ENCODE data around the gene APOD. TPM values are rescaled to one million over a fixed set of nuclear protein-coding genes. Genes with fewer than 3 reads are reported as not detected.

APOD gene
- total and polyA plus RNA-seq, 9 of the 15 experiments (the other 6 are each of a cell fraction or from before 2014, with no cell fraction given): 0.18 to 0.50 (median 0.35) TPM; not detected in 1

DNA sequence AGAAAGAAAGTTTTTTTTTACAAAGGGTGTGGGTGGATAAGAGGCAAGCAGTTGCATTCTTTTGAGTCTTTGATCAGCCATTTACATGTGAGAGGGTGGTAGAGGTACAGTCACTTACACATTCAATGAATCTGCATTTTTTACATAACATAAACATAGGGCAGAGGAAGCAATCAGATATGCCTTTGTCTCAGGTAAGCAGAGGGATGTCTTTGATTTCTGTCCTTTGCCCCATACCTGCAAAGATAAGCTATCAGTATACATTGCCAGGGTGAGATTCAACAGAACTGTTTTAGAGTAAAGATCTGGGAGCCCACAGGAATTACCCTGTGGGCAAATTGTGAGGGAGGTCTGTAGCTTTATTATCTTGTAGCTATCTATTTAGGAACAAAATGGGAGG, 35.2 kb downstream of the APOD start:
- no peak for ATAC-seq
- in situ Hi-C loops (cut with MboI): no loop called here
- intact Hi-C loops (cut with micrococcal nuclease): loop anchor here (10.0 kb wide), 1 partner anchor 166 kb away; no protein-coding TSS in a partner anchor
- Histone ChIP-seq H3K4me3 (no peak overlapping the region), H3K9ac (ENCODE audit: insufficient read depth in 1 of 2, low read depth in 2 of 2, low read length in 2 of 2) (no peak overlapping the region), H4K20me1 (replicated peaks; ENCODE audit: control insufficient read depth, insufficient read depth, low read length) (no peaks in the 10 kb centered on the region), H3K27me3 (ENCODE audit: control insufficient read depth in 2 of 2, insufficient read depth in 2 of 2, low read length in 2 of 2) (peaks cover 2 to 13% of the 10 kb centered on the region in 2 experiments; a peak in 1 of 5 replicates), H2AFZ (ENCODE audit: low read depth, low read length) (no peak overlapping the region), H3K79me2 (ENCODE audit: control insufficient read depth, insufficient read depth, low read length) (no peaks in the 10 kb centered on the region), H3K4me1 (replicated peaks in 1 of 2; ENCODE audit: control insufficient read depth in 2 of 2, insufficient read depth in 2 of 2, low read length in 2 of 2) (peaks cover 10 to 17% of the 10 kb centered on the region in 2 experiments), H3K4me2 (ENCODE audit: insufficient read depth, low read length) (no peak overlapping the region), H3K9me3 (replicated peaks; ENCODE audit: control insufficient read depth, insufficient read depth, low read depth, low read length) (no peaks in the 10 kb centered on the region), H3K27ac (ENCODE audit: extremely low read depth, low read depth, low read length) (no peak overlapping the region), H3K9me1 (ENCODE audit: control insufficient read depth, insufficient read depth, low read length) (no peaks in the 10 kb centered on the region), H3K36me3 (ENCODE audit: control insufficient read depth, insufficient read depth, low read length) (no peaks in the 10 kb centered on the region)
- no peak for FAIRE-seq
- CTCF ChIA-PET (ENCODE audit: low intra/inter-chr PET ratio): no interaction called here
- TF ChIP-seq ZNF583 (CRISPR knock-in tag; IDR thresholded peaks at IDR 0.05) (no peak), TRIM28 (IDR thresholded peaks at IDR 0.05) (no peak), ZNF175 (CRISPR knock-in tag; IDR thresholded peaks at IDR 0.05; ENCODE audit: low read depth) (no peak), CEBPZ (IDR thresholded peaks at IDR 0.05; ENCODE audit: borderline replicate concordance, low read depth, low read length) (no peak), SRSF9 (IDR thresholded peaks at IDR 0.05; ENCODE audit: borderline replicate concordance, low read depth, low read length) (no peak), CBFB (CRISPR knock-in tag; IDR thresholded peaks at IDR 0.05) (no peak)
- POLR2A ChIA-PET: interaction anchor here (0.6 kb wide), 1 partner anchor 170 kb away, joined by 4 read pairs; no protein-coding TSS in a partner anchor
- DNase-seq (ENCODE audit: extremely low read depth in 1 of 4, low spot score in 3 of 4): no peak
- no TSS peak for BruUV-seq (replicated peaks)
